Measurements from ENCODE around the gene PDXDC1.
"Not testable (repeated sequence)": the region's sequence is repeated elsewhere in the genome, so short reads cannot be mapped to it uniquely, and the experiment has no call there.

PDXDC1 gene

DNA sequence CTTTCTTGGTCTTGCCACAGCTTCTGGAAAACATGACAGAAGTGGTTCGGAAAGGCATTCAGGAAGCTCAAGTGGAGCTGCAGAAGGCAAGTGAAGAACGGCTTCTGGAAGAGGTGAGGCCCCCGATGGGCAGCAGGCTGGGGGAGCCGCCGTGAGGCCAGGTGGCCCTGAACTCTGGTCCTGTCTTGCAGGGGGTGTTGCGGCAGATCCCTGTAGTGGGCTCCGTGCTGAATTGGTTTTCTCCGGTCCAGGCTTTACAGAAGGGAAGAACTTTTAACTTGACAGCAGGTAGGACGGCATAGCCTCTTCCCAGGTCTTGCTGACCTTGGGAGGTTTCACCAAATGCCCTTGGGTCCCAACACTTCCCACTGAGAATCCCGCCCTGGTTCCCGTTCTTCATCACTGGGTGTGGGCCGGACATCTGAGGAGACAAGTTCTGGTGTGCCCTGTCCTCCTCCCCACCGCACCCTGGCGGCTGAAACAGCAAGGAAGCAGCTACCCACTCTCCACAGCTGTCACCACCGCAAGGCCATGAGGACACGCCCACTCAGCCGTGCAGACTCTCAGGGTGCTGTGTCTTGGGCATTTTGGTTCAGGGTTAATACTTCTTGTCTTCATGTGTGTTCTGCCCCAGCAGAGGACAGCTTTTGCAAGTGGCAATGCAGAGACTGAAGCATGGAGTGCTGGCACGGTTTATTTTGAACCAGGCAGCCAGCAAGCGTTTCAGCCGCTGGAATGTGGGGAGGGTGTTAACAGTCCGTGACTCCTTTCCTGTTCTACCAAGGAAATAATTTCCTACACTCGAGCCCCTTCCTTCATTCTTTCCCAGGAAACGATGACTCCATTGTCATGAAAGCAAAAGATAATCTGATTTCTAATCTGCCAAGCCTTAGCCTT is 59.7 kb downstream of the PDXDC1 start:
- no peak for DNase-seq (ENCODE audit: low read depth in 1 of 2, low spot score in 1 of 2)

DNA sequence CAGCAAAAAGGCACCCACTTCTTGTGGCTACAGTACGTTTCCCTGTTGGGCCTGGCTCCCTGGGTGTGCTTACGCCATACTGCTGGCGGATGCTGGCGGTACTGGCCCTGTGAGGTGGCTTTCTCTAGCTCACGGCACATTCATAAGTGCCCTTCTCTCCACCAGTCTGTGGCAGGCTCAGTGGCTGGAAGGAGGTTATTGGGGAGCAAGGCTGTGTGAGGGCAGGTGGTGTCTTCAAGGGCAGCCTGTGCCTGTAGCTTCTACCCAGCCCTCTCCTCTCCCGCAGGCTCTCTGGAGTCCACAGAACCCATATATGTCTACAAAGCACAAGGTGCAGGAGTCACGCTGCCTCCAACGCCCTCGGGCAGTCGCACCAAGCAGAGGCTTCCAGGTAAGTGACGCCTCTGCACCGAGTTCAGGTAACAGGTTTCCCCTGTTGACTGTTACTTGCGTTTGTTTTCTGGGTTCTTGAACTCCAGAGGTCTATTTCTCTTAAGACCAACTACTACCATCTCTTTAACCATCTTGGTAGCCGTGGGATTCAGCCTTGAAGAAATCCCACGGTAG is 60.4 kb downstream of the PDXDC1 start:
- DNase-seq (ENCODE audit: low read depth in 1 of 2, low spot score in 1 of 2), result no peak

DNA sequence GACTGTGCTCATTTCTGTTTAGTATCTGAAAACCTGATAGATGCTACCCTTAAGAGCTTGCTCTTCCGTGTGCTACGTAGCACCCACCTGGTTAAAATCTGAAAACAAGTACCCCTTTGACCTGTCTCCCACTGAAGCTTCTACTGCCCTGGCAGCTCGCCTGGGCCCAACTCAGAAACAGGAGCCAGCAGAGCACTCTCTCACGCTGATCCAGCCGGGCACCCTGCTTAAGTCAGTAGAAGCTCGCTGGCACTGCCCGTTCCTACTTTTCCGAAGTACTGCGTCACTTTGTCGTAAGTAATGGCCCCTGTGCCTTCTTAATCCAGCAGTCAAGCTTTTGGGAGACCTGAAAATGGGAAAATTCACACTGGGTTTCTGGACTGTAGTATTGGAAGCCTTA is 62.2 kb downstream of the PDXDC1 start:
- no peak for DNase-seq (ENCODE audit: low read depth in 1 of 2, low spot score in 1 of 2)

DNA sequence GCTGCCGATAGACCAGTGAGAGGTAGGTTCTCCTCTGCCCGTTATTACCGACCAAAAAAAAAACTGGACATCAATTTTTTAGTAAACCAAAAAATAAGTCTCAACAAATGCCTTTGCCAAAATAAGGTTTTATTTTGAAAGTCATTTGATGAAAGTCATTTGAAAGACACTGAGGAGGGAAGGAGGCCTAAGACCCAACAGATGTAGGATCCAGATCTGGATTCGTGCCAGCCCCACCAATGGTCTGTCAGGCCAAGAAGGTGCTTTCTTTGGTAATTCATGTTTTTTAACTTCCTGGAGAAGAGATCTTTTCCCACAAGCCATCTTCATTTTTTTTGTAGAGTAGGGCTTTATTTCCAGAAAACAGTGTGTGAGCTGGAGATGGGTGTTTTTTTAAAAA is 62.9 kb downstream of the PDXDC1 start:
- no peak for DNase-seq (ENCODE audit: low read depth in 1 of 2, low spot score in 1 of 2)

DNA sequence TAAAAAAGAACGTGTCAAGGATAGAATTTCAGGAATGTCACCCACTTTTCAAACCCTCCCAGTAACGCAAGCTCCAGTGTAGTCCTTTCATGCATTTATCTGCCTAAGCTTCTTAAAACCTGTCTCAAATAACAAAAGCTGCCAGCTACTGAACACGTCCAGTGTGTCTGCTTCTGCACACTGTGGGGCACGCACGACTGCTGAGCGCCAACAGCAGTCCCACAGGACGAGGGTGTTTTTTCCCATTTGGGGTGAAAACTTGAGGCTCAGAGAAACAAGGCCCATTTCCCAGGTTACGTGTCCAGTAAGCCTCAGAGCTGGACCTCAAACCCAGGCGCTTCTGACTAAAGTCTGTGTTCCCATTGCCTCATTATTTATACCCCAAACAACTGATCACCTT is 63.9 kb downstream of the PDXDC1 start:
- no peak for DNase-seq (ENCODE audit: low read depth in 1 of 2, low spot score in 1 of 2)

DNA sequence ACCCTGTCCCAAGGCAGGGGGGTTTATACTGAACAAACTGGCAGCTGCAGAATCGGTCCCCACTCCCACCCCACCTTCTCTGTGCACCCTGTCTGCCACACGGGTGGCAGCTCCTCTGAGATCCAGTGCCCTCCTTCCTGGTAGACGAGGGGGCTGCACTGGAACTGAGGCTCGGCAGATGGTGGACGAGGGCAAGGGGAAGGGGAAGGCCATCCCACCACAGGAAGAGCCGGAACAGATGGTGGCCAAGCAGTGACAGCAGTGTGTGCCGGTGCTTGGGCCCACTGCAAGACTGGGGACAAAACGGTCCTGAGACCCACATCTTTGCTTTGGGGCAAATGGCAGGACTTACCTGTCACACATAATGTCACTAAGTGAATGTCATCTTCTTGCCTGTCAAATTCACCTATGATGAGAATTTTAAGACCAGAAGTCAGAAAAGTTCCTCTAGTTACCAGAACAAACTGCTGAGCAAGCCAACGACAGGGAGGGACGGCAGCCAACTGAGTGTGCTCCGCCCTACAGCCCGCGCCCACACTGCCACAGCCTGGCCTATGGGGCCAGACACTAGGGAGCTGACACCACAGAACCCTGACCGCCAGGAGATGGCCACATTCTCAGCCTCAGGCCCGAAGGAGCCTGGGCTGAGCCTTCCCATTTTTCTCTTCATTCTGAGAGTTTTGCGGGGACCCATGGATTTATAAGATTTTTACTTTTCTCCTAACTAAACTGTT is 66.6 kb downstream of the PDXDC1 start:
- no peak for DNase-seq (ENCODE audit: low read depth in 1 of 2, low spot score in 1 of 2)

DNA sequence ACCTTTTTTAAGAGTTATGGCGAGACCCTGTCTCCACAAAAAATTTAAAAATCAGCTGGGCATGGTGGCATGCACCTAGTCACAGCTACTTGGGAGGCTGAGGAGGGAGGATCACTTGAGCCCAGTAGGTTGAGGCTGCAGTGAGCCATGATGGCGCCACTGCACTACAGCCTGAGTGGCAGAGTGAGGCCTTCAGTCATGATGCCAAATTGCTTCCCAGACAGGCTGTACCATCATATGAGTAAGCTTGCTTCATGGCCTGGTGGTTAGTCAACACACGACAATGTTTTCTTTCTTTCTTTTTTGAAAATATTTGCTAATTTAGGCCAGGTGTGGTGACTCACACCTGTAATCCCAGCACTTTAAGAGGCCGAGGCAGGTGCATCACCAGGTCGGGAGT is 68.5 kb downstream of the PDXDC1 start:
- no peak for DNase-seq (ENCODE audit: low read depth in 1 of 2, low spot score in 1 of 2)

DNA sequence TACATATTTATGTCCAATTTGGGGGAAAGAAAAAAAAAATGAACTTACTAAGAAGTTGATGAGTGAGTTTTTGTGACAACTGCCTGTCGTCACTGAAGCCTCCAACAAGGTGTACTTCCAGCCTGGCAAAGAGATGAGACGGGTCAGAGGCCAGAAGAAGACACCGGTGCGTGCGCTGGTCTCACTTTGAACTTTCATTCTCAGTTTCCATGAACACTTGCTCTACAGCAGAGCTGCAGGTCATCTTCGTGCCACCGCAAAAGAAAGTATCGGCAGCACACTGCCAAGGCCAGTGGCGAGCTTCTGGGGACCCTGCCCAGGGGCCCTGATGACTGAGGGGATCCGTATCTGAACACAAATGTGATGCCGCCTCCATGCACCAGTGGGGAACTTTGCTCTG is 69.5 kb downstream of the PDXDC1 start:
- no peak for DNase-seq (ENCODE audit: low read depth in 1 of 2, low spot score in 1 of 2)

DNA sequence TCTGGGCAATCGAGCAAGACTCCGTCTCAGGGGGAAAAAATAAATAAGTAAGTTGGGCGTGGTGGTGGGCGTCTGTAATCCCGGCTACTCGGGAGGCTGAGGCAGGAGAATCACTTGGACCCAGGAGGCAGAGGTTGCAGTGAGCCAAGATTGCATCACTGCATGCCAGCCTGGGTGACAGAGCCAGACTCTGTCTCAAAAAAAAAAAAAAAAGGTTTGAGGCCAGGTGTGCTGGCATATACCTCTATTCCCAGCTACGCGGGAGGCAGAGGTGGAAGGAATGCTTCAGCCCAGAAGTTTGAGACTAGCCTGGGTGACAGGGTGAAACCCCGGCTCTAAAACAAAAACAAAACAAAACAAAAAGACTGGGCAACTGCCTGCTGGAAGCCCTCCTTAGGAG is 70.4 kb downstream of the PDXDC1 start:
- DNase-seq (ENCODE audit: low read depth in 1 of 2, low spot score in 1 of 2), result not testable (repeated sequence)

DNA sequence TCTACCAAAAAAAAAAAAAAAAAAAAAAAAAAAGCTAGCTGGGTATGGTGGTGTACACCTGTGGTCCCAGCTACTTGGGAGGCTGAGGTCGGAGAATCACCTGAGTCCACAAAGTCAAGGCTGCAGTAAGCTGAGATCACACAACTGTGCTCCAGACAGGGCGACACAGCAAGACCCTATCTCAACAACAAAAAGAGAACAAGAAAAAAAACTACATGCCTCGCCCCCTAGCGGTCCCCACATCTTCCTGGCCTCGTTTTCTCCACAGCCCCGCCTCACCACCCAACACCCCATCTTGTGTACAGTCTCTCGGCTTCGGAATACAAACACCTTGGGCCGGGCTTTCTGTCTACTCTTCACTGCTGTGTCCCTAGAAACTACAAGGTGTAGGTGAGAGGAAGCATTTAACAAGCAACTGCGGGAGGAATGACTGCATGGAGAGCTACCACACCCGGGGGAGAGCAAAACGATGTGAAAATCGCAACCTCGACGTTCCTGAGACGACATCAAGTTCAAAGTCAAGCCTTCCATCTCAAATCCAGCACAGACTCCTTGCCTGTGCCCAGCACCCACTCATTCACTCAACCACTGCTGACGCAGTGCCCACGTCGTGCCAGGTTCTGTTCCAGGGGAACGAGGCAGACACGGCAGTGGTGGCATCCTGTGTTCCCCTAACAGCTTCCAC is 72.0 kb downstream of the PDXDC1 start:
- DNase-seq (ENCODE audit: low read depth in 1 of 2, low spot score in 1 of 2), result no peak

DNA sequence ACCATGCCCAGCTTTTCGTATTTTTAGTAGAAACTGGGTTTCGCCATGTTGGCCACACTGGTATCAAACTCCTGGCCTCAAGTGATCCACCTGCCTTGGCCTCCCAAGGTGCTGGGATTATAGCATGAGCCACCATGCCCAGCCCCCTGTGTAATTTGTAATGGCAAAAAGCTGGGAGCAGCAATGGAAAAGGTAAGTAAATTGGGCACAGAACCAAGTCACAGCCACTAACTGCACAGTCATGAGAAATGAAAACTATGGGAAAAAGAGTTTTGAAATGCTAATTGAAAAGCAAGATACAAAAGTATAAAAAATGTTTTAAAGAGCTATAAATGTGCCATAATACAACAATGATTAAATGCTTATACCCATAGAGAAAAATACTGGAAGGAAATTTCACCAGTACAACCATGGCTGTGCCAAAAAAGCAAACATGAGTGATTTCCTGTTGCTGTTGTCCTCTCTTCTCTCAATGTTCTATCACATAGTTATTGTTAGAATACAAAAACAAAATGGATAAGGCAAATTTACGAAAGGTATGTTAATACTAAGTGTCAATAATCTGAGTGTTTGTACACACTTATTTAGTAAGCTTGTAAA is 74.9 kb downstream of the PDXDC1 start:
- DNase-seq (ENCODE audit: low read depth in 1 of 2, low spot score in 1 of 2), result no peak

DNA sequence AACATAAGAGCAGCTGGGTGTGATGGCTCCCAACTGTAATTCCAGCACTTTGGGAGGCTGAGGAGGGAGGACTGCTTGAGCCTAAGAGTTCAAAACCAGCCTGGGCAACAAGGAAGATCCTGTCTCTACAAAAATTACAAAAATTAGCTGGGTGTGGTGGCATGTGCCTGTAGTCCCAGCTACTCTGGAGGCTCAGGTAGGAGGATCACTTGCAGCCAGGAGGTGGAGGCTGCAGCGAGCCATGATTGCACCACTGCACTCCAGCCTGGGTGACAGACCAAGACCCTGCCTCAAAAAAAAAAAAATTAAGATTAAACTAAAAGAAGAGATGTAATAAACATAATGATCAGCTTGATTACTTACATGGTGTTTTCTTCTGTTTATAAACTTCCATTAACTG is 75.6 kb downstream of the PDXDC1 start:
- not testable (repeated sequence) for DNase-seq (ENCODE audit: low read depth in 1 of 2, low spot score in 1 of 2)

DNA sequence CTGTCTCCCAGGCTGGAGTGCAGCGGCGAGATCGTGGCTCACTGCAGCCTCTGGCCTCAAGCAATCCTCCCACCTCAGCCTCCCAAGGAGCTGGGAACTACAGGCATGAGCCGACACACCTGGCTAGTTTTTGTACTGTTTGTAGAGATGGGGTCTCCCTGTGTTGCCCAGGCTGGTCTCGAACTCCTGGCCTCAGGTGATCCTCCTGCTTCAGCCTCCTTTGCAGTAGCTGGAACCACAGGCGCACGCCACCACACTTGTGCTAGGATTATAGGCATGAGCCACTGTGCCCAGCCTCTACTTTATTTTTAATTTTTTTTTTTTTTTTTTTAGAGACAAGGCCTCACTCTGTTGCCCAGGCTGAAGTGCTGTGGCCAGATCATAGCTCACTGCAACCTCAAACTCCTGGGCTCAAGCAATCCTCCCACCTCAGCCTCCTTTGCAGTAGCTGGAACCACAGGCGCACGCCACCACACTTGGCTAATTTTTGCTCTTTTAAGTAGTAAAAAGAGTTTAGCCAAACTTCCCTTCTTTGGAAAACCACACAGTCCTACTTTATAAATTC is 76.6 kb downstream of the PDXDC1 start:
- no peak for DNase-seq (ENCODE audit: low read depth in 1 of 2, low spot score in 1 of 2)

DNA sequence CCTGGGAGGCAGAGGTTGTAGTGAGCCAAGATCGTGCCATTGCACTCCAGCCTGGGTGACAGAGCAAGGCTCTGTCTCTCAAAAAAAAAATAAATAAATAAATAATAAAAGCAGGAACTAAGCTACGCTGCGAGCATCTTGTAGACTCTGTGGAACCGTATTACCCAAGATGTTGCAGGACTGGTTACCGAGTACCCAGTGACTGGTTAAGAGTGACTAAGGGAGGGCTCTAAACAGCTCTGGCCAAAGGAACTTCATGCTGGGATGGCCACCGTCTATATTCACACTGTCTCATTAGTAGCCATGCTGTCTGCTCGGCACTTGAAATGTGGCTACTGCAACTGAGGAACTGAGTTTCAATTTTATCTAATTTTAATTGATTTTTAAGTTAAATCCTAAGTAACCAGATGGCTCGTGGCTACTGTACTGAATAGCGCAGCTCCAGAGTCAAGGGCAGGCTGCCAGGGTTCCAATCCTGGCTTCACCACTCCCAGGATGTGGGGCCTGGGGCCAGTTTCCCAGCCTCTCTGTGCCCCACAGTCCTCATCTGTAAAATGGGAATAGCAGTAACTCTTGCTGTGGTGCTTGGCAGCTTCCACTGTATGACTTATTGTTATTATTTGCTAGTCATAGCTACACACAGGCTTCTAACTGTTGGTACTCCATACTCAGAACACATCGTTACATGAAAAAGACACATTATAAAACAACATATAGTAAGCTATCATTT is 78.1 kb downstream of the PDXDC1 start:
- DNase-seq (ENCODE audit: low read depth in 1 of 2, low spot score in 1 of 2), result no peak

DNA sequence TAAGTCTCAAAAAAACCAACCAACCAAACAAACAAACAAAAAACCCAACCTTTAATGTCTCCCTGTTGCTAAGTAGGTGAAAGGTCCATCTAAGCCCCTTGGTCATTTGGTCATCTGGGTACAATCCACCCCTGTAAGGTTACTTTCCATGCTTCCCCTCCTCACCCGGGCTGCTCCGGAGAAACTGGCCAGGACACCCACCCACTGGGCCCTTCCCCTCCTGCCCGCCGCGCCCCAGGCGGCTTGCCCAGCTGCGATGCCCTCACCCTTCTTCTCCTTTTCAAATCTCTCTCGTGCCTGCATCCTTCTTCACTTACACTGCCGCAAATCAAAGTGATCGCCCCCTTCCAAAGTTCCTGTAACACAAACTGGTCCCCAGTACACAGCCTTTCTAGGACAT is 79.1 kb downstream of the PDXDC1 start:
- no peak for DNase-seq (ENCODE audit: low read depth in 1 of 2, low spot score in 1 of 2)

DNA sequence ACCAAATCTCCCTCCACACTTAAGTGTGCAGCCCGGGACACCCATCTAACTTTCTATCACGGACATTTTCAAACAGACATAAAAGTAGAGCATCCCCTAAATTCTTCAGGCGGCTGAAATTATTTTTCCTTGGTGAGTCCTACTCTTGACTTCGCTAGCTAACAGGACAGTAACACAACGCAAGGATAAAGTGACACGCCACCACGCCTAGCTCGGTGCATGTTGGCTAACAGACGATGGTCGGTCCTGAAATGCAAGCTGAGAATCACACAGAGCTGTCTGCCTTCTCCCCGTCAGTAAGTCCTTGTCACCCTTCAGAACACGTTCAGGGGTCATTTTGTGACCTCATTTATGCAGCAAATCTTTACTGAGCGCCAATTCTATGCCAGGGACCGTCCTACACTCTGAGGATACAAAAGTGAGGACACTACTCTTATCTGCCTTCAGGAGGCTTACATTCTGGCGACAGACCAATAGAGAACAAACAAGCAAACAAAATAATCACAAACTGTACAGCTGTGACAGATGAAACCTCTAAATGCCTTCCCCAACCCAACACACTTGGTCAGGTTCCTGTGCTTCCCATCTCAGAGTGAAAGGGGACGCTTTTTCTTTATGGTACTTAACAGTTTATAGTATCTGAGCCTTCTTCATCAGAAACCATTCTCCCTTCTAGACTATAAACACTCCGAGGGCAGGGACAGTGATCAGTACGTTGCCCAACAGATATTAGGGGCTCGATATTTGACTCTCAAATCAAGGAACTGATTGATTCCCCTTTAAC is 79.7 kb downstream of the PDXDC1 start:
- no peak for DNase-seq (ENCODE audit: low read depth in 1 of 2, low spot score in 1 of 2)

DNA sequence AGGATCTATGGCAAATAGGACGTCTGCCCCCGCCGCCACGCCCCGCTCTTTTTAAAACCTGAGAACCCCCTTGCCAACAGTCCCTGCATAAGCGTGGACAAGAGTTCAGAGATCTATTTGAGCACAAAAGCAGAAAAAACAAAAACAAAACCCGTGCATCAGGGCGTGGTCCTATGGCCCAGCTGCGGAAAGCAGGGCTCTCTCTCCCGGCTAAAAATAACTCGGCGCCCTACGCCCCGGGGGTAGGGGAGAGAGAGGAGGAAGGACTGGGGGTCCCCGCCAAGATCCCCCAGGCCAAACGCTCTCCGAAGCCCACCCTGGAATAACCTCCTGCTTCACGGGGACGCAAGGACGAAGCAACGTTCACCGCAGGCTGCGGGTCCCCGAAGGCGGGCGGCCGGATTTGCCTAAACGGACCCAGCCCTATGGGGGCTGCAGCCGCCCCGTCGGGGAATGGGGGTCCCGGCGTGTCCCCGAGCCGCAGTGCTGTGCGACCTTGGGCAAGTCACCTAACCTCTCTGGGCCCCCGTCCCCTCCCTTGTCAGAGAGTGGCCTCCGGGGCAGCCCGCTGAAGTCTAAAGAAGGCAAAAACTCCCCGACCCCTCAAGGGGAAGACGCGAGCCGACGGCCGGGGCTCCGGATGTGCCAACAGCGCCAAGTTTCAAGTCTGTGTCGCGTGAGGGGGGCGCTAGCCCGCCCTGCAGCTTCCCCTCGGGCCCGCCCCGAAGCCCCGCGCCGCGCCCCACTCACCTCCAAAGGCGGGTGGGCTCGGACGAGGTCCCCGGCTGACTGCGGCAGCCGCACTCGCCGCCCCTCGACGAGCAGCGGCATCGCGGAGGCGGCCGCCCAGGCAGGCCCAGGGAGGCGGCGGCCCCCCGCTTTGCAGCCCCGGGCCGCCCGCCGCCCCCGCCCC is 80.6 kb downstream of the PDXDC1 start:
- no peak for DNase-seq (ENCODE audit: low read depth in 1 of 2, low spot score in 1 of 2)

DNA sequence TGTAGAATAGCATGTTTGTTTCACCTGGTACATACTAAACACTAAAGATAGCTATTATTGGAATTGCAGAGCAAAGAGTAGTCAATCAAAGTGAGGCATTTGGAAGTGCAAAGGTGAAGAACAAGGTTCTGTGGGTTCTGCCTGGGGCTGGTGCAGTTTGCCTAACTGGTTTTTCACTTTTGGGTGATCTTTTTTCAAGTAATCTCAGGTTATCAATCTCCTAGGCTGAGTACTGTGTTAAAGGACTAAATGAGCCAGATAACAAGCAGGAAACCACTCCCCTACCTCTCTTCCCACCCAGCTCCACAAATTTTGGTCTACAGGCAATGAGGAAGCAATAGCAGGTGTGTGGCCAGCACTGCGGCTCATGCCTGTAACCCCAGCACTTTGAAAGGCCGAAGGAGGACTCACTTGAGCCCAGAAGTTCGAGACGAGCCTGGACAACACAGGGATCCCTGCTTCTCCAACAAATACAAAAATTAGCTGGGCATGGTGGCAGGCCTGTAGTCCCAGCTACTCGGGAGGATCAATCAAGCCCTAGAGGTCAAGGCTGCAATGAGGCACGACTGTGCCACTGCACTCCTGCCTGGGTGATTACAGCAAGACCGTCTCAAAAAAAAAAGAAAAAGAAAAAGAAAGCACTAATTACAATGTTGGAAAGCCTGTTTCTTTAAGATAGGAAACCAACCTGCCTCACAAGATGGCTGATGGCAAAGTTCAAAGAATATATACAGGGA is 83.0 kb downstream of the PDXDC1 start:
- DNase-seq (ENCODE audit: low read depth in 1 of 2, low spot score in 1 of 2), result no peak

Data from stimulated activated CD4-positive, alpha-beta T cell treated with anti-CD3 and anti-CD28 coated beads, Interleukin-15, amount 100 ng/mL, for 1 hour (primary cell).